ENCODE measurements around the gene MTTP. TPM values are rescaled to one million over a fixed set of nuclear protein-coding genes. Genes with fewer than 3 reads are reported as not detected.
A peak's percentile ranks its signal among the peaks of the same experiment; 100 is the strongest.

MTTP gene
- total RNA-seq = 0.44 TPM in 1 of 2 replicates, not detected in the other
- total RNA-seq (2013) = 0.40 TPM
- polyA plus RNA-seq = 0.03 TPM in 1 of 2 replicates, not detected in the other
- not detected in 2 replicates for polyA minus RNA-seq

DNA sequence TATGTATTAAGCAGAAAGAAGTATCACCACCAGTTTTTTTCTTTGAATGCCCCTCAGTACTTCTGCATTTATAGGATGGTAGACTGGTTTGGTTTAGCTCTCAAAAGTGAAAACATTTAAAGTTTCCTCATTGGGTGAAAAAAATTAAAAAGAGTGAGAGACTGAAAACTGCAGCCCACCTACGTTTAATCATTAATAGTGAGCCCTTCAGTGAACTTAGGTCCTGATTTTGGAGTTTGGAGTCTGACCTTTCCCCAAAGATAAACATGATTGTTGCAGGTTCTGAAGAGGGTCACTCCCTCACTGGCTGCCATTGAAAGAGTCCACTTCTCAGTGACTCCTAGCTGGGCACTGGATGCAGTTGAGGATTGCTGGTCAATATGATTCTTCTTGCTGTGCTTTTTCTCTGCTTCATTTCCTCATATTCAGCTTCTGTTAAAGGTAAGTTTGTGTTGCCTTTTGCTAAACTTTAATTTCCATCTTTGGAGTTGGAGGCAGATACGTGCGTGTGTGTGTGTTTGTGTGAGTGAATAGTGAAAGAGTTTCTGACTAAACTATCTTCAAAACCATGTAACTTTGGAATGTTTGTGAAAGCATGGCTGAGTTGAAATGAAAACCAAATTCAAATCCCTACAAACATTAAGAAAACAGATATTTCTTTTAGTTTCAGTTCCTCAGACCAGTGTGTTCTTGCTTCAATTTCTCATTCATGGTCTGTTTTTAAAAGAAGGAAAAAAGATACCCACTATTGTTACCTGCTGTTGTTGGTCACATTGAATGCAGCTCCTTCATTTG lies at the start of gene MTTP:
Gene MTTP (plus strand): TSS at position 295 of the 795 bp plus-strand sequence. CDS start 86 bp downstream, at position 381.
- Histone ChIP-seq H3K4me3 (ENCODE audit: control extremely low read depth in 1 of 5, extremely low read depth in 1 of 5, insufficient read depth in 1 of 5, low read depth in 2 of 5, low read length in 4 of 5) (no peak within 1 kb of the TSS), H3K9ac (ENCODE audit: low read length) (peak within 1 kb of the TSS; percentile 30), H2AFZ (ENCODE audit: insufficient read depth, low read depth, low read length, poor library complexity, severe bottlenecking) (peak within 1 kb of the TSS; percentile 60), H3K4me2 (replicated peaks; ENCODE audit: low read depth, low read length, poor library complexity, severe bottlenecking) (peak within 1 kb of the TSS; percentile 57), H3K4me1 (ENCODE audit: control insufficient read depth in 2 of 2, insufficient read depth in 2 of 2, low read length in 2 of 2) (peaks cover 6 to 11% of the 10 kb centered on the region in 2 donors), H3K36me3 (replicated peaks in 1 of 2; ENCODE audit: control extremely low read depth in 1 of 2, control insufficient read depth in 1 of 2, extremely low read depth in 1 of 2, insufficient read depth in 2 of 2, low read length in 1 of 2) (no peaks in the 10 kb centered on the region), H3K27ac (ENCODE audit: low read length in 2 of 2) (peak within 1 kb of the TSS; percentile 21 to 75), H3K27me3 (replicated peaks in 1 of 4; ENCODE audit: control extremely low read depth in 1 of 4, control insufficient read depth in 3 of 4, insufficient read depth in 4 of 4, low read length in 3 of 4) (peaks cover 0 to 17% (median 3%) of the 10 kb centered on the region in 4 experiments), H3K79me2 (ENCODE audit: control insufficient read depth, insufficient read depth, low read length) (no peaks in the 10 kb centered on the region), H3K9me3 (ENCODE audit: control extremely low read depth in 1 of 3, control insufficient read depth in 2 of 3, insufficient read depth in 1 of 3, low read length in 2 of 3) (no peaks in the 10 kb centered on the region), H4K20me1 (ENCODE audit: control insufficient read depth, insufficient read depth, low read length, poor library complexity, severe bottlenecking) (no peaks in the 10 kb centered on the region)
- POLR2A ChIA-PET = interaction anchor here (0.8 kb wide), 1 partner anchor 12 kb away, joined by 3 read pairs; no protein-coding TSS in a partner anchor
- TF ChIP-seq, protein P1, sequence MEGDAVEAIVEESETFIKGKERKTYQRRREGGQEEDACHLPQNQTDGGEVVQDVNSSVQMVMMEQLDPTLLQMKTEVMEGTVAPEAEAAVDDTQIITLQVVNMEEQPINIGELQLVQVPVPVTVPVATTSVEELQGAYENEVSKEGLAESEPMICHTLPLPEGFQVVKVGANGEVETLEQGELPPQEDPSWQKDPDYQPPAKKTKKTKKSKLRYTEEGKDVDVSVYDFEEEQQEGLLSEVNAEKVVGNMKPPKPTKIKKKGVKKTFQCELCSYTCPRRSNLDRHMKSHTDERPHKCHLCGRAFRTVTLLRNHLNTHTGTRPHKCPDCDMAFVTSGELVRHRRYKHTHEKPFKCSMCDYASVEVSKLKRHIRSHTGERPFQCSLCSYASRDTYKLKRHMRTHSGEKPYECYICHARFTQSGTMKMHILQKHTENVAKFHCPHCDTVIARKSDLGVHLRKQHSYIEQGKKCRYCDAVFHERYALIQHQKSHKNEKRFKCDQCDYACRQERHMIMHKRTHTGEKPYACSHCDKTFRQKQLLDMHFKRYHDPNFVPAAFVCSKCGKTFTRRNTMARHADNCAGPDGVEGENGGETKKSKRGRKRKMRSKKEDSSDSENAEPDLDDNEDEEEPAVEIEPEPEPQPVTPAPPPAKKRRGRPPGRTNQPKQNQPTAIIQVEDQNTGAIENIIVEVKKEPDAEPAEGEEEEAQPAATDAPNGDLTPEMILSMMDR (IDR thresholded peaks at IDR 0.05) = no peak
- TF ChIP-seq EZH2 (IDR thresholded peaks at IDR 0.05; ENCODE audit: borderline replicate concordance, insufficient read depth, low read depth, low read length, poor library complexity, severe bottlenecking) = no peak
- H3K4me3 Mint-ChIP-seq = peak within 1 kb of the TSS; percentile 80
- peak within 1 kb of the TSS; percentile 91 for H3K27ac Mint-ChIP-seq
- CTCF ChIA-PET = interaction anchor here (0.6 to 1.7 kb wide), 2 partner anchors 11 to 268 kb away, joined by 3 to 4 read pairs; partner anchors contain the start of gene TRMT10A
- peak; percentile 44 for DNase-seq
- ATAC-seq (ENCODE audit: low read depth) = no peak
- intact Hi-C loops (cut with micrococcal nuclease) = no loop called here
- H3K27me3 Mint-ChIP-seq = peaks cover 18% of the 10 kb centered on the region
- H3K9me3 Mint-ChIP-seq (ENCODE audit: insufficient read depth) = no peaks in the 10 kb centered on the region
- H3K4me1 Mint-ChIP-seq = peaks cover 10% of the 10 kb centered on the region
- no CpG with 5 or more reads among the region's 3 CpGs for WGBS (ENCODE audit: insufficient coverage)

DNA sequence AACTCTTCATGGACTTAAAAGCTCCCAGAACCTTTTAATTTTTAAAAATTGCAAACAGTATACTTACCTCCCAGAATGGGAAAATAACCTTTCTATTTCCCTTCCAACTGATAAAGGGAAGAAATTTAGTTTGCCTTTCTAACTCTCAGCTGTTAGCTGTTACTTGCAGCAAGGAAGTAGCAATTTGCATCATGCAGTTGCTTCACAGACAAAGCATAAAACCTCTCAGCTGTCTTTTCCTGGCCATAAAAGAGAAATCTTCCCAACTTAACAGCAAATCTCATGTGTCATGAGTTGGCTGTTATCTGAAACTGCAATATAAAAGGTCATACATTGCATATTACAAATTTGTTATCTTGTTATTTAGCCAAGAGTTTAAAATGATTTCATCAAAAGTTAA lies 45.4 kb upstream of the MTTP start:
- no peak overlapping the region for H3K27ac ChIP-seq (ENCODE audit: low read length in 2 of 2)
- H3K27me3 Mint-ChIP-seq = peaks cover 34% of the 10 kb centered on the region
- ChIA-PET CTCF (no interaction called here), POLR2A (no interaction called here)
- no peak for TF ChIP-seq EZH2 (IDR thresholded peaks at IDR 0.05; ENCODE audit: borderline replicate concordance, insufficient read depth, low read depth, low read length, poor library complexity, severe bottlenecking)
- TF ChIP-seq, protein P1 (IDR thresholded peaks at IDR 0.05) = no peak
- H3K9ac ChIP-seq (ENCODE audit: low read length) = no peak overlapping the region
- no peaks in the 10 kb centered on the region for H3K9me3 Mint-ChIP-seq (ENCODE audit: insufficient read depth)
- no peak overlapping the region for H3K4me2 ChIP-seq (replicated peaks; ENCODE audit: low read depth, low read length, poor library complexity, severe bottlenecking)
- intact Hi-C loops (cut with micrococcal nuclease) = no loop called here
- H3K79me2 ChIP-seq (ENCODE audit: control insufficient read depth, insufficient read depth, low read length) = no peaks in the 10 kb centered on the region
- no peak overlapping the region for H3K4me3 ChIP-seq (ENCODE audit: control extremely low read depth in 1 of 5, extremely low read depth in 1 of 5, insufficient read depth in 1 of 5, low read depth in 2 of 5, low read length in 4 of 5)
- H2AFZ ChIP-seq (ENCODE audit: insufficient read depth, low read depth, low read length, poor library complexity, severe bottlenecking) = no peak overlapping the region
- no peaks in the 10 kb centered on the region for H4K20me1 ChIP-seq (ENCODE audit: control insufficient read depth, insufficient read depth, low read length, poor library complexity, severe bottlenecking)
- H3K27ac Mint-ChIP-seq = no peak overlapping the region
- H3K4me3 Mint-ChIP-seq = no peak overlapping the region
- ATAC-seq (ENCODE audit: low read depth) = no peak
- no peaks in the 10 kb centered on the region for H3K36me3 ChIP-seq (replicated peaks in 1 of 2; ENCODE audit: control extremely low read depth in 1 of 2, control insufficient read depth in 1 of 2, extremely low read depth in 1 of 2, insufficient read depth in 2 of 2, low read length in 1 of 2)
- no peaks in the 10 kb centered on the region for H3K4me1 Mint-ChIP-seq
- DNase-seq = no peak
- H3K27me3 ChIP-seq (replicated peaks in 1 of 4; ENCODE audit: control extremely low read depth in 1 of 4, control insufficient read depth in 3 of 4, insufficient read depth in 4 of 4, low read length in 3 of 4) = peaks cover 0 to 22% (median 0%) of the 10 kb centered on the region in 4 experiments
- H3K9me3 ChIP-seq (ENCODE audit: control extremely low read depth in 1 of 3, control insufficient read depth in 2 of 3, insufficient read depth in 1 of 3, low read length in 2 of 3) = no peaks in the 10 kb centered on the region
- no peaks in the 10 kb centered on the region for H3K4me1 ChIP-seq (ENCODE audit: control insufficient read depth in 2 of 2, insufficient read depth in 2 of 2, low read length in 2 of 2)
